PFSK-1 (cell line): ENCODE data around the gene MGAT5.

Experiments used
- FOXP2 ChIP-seq: optimal IDR thresholded peaks from 2 replicates; pipeline ENCODE3; 2011; ENCODE audit warnings: borderline replicate concordance, control low read depth, inconsistent platforms; ENCODE audit not compliant: insufficient read depth; ENCODE audit errors: extremely low read length, extremely low read depth
- POLR2AphosphoS5 ChIP-seq: IDR thresholded peaks from 2 replicates; pipeline ENCODE4 v1.6.1; 2012; ENCODE audit warnings: low read depth, mild to moderate bottlenecking, control low read depth, low read length, moderate library complexity
- REST ChIP-seq, 2 experiments: IDR thresholded peaks; 2 replicates each; pipeline versions ENCODE4 v1.6.1 to v1.8.0; 2011 to 2012; ENCODE audit warnings: low read depth in 2 of 2, low read length in 2 of 2, control low read depth in 1 of 2, inconsistent platforms in 1 of 2, mild to moderate bottlenecking in 1 of 2, moderate library complexity in 1 of 2; ENCODE audit not compliant: insufficient read depth in 1 of 2
- SIN3A ChIP-seq: IDR thresholded peaks from 2 replicates; pipeline ENCODE4 v1.6.1; 2012; ENCODE audit warnings: mild to moderate bottlenecking, low read length, moderate library complexity, borderline replicate concordance; ENCODE audit not compliant: insufficient read depth
- TAF1 ChIP-seq: IDR thresholded peaks from 2 replicates; pipeline ENCODE4 v1.6.1; 2012; ENCODE audit warnings: low read length, control low read depth, borderline replicate concordance; ENCODE audit not compliant: insufficient read depth

MGAT5 gene

GRCh38 chr2:134459706-134460406 is 206.0 kb downstream of the MGAT5 start:
- no peak for TF ChIP-seq REST (IDR thresholded peaks at IDR 0.05; ENCODE audit: insufficient read depth in 1 of 2, low read depth in 2 of 2, low read length in 2 of 2)
- no peak for TF ChIP-seq POLR2AphosphoS5
- no peak for TF ChIP-seq SIN3A
- TF ChIP-seq TAF1, result no peak
- no peak for TF ChIP-seq FOXP2

GRCh38 chr2:134460583-134460998 is 206.7 kb downstream of the MGAT5 start:
- TF ChIP-seq POLR2AphosphoS5 (no peak), FOXP2 (no peak)

GRCh38 chr2:134461511-134461910 is 207.6 kb downstream of the MGAT5 start:
- TF ChIP-seq FOXP2 (no peak), SIN3A (no peak), TAF1 (no peak), REST (IDR thresholded peaks at IDR 0.05; ENCODE audit: insufficient read depth in 1 of 2, low read depth in 2 of 2, low read length in 2 of 2) (no peak), POLR2AphosphoS5 (no peak)

DNA sequence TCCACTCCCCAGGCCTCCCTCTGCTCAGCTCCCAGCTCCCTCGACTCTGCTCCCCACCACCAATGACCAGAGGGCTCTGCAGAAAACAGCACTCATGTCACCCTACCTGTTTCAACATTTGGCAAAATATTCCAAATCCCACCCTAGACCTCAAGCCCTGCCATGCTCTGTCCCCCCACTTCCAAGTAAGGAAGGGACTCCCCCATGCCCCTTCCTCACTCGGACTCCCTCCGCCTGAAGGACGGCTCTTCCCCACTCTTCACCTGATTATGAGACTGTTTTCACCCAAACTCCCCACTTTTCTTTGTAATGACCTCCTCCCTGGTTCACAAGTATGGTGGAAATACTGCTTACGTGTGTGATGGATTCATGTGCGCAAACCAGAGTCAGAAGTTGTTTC is 208.4 kb downstream of the MGAT5 start:
- no peak for TF ChIP-seq SIN3A
- TF ChIP-seq TAF1, result no peak
- TF ChIP-seq POLR2AphosphoS5, result no peak
- no peak for TF ChIP-seq REST (IDR thresholded peaks at IDR 0.05; ENCODE audit: insufficient read depth in 1 of 2, low read depth in 2 of 2, low read length in 2 of 2)
- no peak for TF ChIP-seq FOXP2

DNA sequence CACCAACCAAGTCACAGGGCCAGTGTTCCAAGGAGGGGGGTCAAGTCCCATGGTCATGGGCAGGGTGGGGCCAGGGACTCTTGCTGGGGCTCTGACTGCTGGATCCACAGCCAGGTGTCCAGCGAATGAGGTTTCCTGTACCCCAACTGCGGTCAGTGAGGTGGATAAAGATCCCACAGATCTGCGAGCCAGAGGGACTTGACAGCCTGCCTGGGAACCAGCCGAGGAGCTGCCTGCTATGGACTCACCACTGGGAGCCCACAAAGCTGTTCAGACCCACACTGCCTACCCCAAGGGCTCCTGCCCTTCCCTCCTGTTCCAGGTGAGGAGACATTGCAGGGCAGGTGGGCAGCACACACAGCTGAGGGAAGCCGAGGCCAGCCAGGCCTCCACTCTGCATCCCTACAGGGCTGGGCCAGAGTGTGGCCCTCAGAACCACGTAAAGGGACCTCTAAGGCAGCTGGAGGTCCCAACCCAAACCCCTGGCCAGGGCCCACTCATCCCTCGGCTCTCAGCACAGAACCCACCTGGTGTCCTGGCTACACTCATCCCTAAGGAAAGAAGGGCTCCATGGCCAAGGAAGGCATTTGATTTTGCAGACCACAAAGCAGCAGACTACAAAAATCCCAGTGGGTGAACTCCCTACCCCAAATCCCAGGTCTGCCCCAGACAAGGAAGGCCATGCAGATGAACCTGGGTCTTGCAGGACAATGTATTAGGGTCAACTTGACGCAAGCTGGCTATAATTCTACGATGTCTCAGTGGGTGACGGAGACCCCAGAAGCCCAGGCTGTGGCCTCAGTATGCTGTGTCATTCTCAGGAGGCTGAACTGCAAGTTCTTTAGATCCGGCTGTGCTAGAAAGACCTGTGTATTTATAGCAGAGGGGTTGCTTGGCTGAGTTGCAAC is 209.2 kb downstream of the MGAT5 start:
- no peak for TF ChIP-seq REST (IDR thresholded peaks at IDR 0.05; ENCODE audit: insufficient read depth in 1 of 2, low read depth in 2 of 2, low read length in 2 of 2)
- TF ChIP-seq POLR2AphosphoS5, result no peak
- TF ChIP-seq SIN3A, result no peak
- TF ChIP-seq TAF1, result no peak
